ENCODE data around the gene SLAMF6.
"Not testable (repeated sequence)": the region's sequence is repeated elsewhere in the genome, so short reads cannot be mapped to it uniquely, and the experiment has no call there.

The SLAMF6 gene

GRCh38 chr1:160504651-160505050 lies 18.4 kb downstream of the SLAMF6 start:
- DNase-seq (ENCODE audit: low read depth in 3 of 3) = no peak

GRCh38 chr1:160503087-160503486 lies 20.0 kb downstream of the SLAMF6 start:
- DNase-seq (ENCODE audit: low read depth in 3 of 3) = no peak

- DNase-seq (ENCODE audit: low read depth in 3 of 3) = no peak
Measured at GRCh38 chr1:160500321-160500990, 22.6 kb downstream of the SLAMF6 start.

- DNase-seq (ENCODE audit: low read depth in 3 of 3) = no peak
Measured at GRCh38 chr1:160499631-160500030, 23.4 kb downstream of the SLAMF6 start.

- DNase-seq (ENCODE audit: low read depth in 3 of 3) = not testable (repeated sequence)
Measured at GRCh38 chr1:160498301-160499065, 24.6 kb downstream of the SLAMF6 start.

GRCh38 chr1:160496334-160496733 lies 26.7 kb downstream of the SLAMF6 start:
- DNase-seq (ENCODE audit: low read depth in 3 of 3) = no peak

GRCh38 chr1:160494620-160495019 lies 28.4 kb downstream of the SLAMF6 start:
- no peak for DNase-seq (ENCODE audit: low read depth in 3 of 3)

GRCh38 chr1:160492617-160493016 lies 30.4 kb downstream of the SLAMF6 start:
- DNase-seq (ENCODE audit: low read depth in 3 of 3) = no peak

GRCh38 chr1:160491981-160492380 lies 31.1 kb downstream of the SLAMF6 start:
- DNase-seq (ENCODE audit: low read depth in 3 of 3) = no peak

GRCh38 chr1:160491017-160491416 lies 32.0 kb downstream of the SLAMF6 start:
- no peak for DNase-seq (ENCODE audit: low read depth in 3 of 3)

- no peak for DNase-seq (ENCODE audit: low read depth in 3 of 3)
Measured at GRCh38 chr1:160489513-160490261, 33.4 kb downstream of the SLAMF6 start.

- DNase-seq (ENCODE audit: low read depth in 3 of 3) = no peak
Measured at GRCh38 chr1:160488347-160489058, 34.6 kb downstream of the SLAMF6 start.

- DNase-seq (ENCODE audit: low read depth in 3 of 3) = no peak
Measured at GRCh38 chr1:160486453-160486852, 36.6 kb downstream of the SLAMF6 start.

- DNase-seq (ENCODE audit: low read depth in 3 of 3) = no peak
Measured at GRCh38 chr1:160483505-160484185, 39.4 kb downstream of the SLAMF6 start.

GRCh38 chr1:160481979-160482596 lies 41.0 kb downstream of the SLAMF6 start:
- no peak for DNase-seq (ENCODE audit: low read depth in 3 of 3)

- not testable (repeated sequence) for DNase-seq (ENCODE audit: low read depth in 3 of 3)
Measured at GRCh38 chr1:160480781-160481180, 42.3 kb downstream of the SLAMF6 start.

GRCh38 chr1:160479091-160479490 lies 44.0 kb downstream of the SLAMF6 start:
- not testable (repeated sequence) for DNase-seq (ENCODE audit: low read depth in 3 of 3)

- DNase-seq (ENCODE audit: low read depth in 3 of 3) = no peak
Measured at GRCh38 chr1:160474392-160475242, 48.4 kb downstream of the SLAMF6 start.

GRCh38 chr1:160472112-160472511 lies 50.9 kb downstream of the SLAMF6 start:
- no peak for DNase-seq (ENCODE audit: low read depth in 3 of 3)

GRCh38 chr1:160471253-160471652 lies 51.8 kb downstream of the SLAMF6 start:
- DNase-seq (ENCODE audit: low read depth in 3 of 3) = no peak
